Measurements from ENCODE around the gene SAMD13.

SAMD13 gene

GRCh38 chr1:84390226-84390625 lies 88.7 kb downstream of the SAMD13 start:
- Histone ChIP-seq H3K27me3 (ENCODE audit: control insufficient read depth, insufficient read depth, low read length) (no peaks in the 10 kb centered on the region), H3K9me3 (ENCODE audit: control insufficient read depth, low read length) (no peaks in the 10 kb centered on the region), H3K4me1 (no peaks in the 10 kb centered on the region), H3K79me2 (no peaks in the 10 kb centered on the region), H3K4me2 (ENCODE audit: low read length) (no peak overlapping the region), H3K27ac (no peak overlapping the region), H3K4me3 (ENCODE audit: low read depth, low read length) (no peak overlapping the region), H3K9ac (no peak overlapping the region), H3K36me3 (ENCODE audit: control insufficient read depth, insufficient read depth, low read length) (no peaks in the 10 kb centered on the region), H2AFZ (no peak overlapping the region)
- TF ChIP-seq CTCF (IDR thresholded peaks at IDR 0.05) = no peak

GRCh38 chr1:84398175-84399155 lies 97.0 kb downstream of the SAMD13 start, which contains the start of gene DNASE2B:
TSS of gene DNASE2B (plus strand) at chr1:84398484. CDS start at chr1:84398565, 81 bp downstream.
- Histone ChIP-seq H3K9ac (no peak within 1 kb of the TSS), H3K9me3 (ENCODE audit: control insufficient read depth, low read length) (no peaks in the 10 kb centered on the region), H3K27ac (no peak within 1 kb of the TSS), H3K4me2 (ENCODE audit: low read length) (no peak within 1 kb of the TSS), H3K4me3 (ENCODE audit: low read depth, low read length) (no peak within 1 kb of the TSS), H3K79me2 (no peaks in the 10 kb centered on the region), H3K4me1 (no peaks in the 10 kb centered on the region), H2AFZ (no peak within 1 kb of the TSS), H3K27me3 (ENCODE audit: control insufficient read depth, insufficient read depth, low read length) (no peaks in the 10 kb centered on the region), H3K36me3 (ENCODE audit: control insufficient read depth, insufficient read depth, low read length) (no peaks in the 10 kb centered on the region)
- no peak for TF ChIP-seq CTCF (IDR thresholded peaks at IDR 0.05)

All from parathyroid adenoma (tissue), 2 donors.